Activated effector memory CD4-positive, alpha-beta T cell treated with anti-CD3 and anti-CD28 coated beads, Interleukin-2, amount 50 U/mL, for 16 hours (primary cell): ENCODE data around the gene FKBP7.
"Not testable (repeated sequence)": the region's sequence is repeated elsewhere in the genome, so short reads cannot be mapped to it uniquely, and the experiment has no call there.

ENCODE experiments used
- DNase-seq: peaks from one replicate; pipeline ENCODE4 v3.0.0-alpha.2; 2020

FKBP7 gene

GRCh38 chr2:178484245-178485041, 6.0 kb upstream of the FKBP7 start:
- no peak for DNase-seq

- no peak for DNase-seq
Measured at GRCh38 chr2:178482437-178482836, 4.0 kb upstream of the FKBP7 start.

GRCh38 chr2:178480227-178481181, 2.1 kb upstream of the FKBP7 start, which contains the start of gene PLEKHA3:
Gene PLEKHA3, plus strand, starts transcription at chr2:178480457. Its CDS starts 413 bp downstream, at chr2:178480870.
- DNase-seq, result peak; percentile 92

- no peak for DNase-seq
Measured at GRCh38 chr2:178479758-178480226, 1.4 kb upstream of the FKBP7 start.

GRCh38 chr2:178479275-178479616, 846 bp upstream of the FKBP7 start:
- DNase-seq, result no peak

- no peak for DNase-seq
Measured at GRCh38 chr2:178478130-178478438, 316 bp downstream of the FKBP7 start.

- DNase-seq, result no peak
Measured at GRCh38 chr2:178477443-178478129, 814 bp downstream of the FKBP7 start.

GRCh38 chr2:178476477-178476876, 1.9 kb downstream of the FKBP7 start:
- DNase-seq, result no peak

GRCh38 chr2:178474560-178474959, 3.8 kb downstream of the FKBP7 start:
- no peak for DNase-seq

GRCh38 chr2:178473931-178474330, 4.5 kb downstream of the FKBP7 start:
- DNase-seq, result no peak

- no peak for DNase-seq
Measured at GRCh38 chr2:178473373-178473772, 5.0 kb downstream of the FKBP7 start.

- not testable (repeated sequence) for DNase-seq
Measured at GRCh38 chr2:178471313-178471712, 7.1 kb downstream of the FKBP7 start.

GRCh38 chr2:178469219-178469849, 9.1 kb downstream of the FKBP7 start:
- no peak for DNase-seq

- no peak for DNase-seq
Measured at GRCh38 chr2:178457390-178457886, 21.0 kb downstream of the FKBP7 start.

- DNase-seq, result no peak
Measured at GRCh38 chr2:178455947-178456346, 22.5 kb downstream of the FKBP7 start.

- no peak for DNase-seq
Measured at GRCh38 chr2:178452870-178453269, 25.5 kb downstream of the FKBP7 start.

- no peak for DNase-seq
Measured at GRCh38 chr2:178452334-178452733, 26.1 kb downstream of the FKBP7 start.

- peak; percentile 98 for DNase-seq
Measured at GRCh38 chr2:178450774-178451525, 27.4 kb downstream of the FKBP7 start, which contains the start of the genes PJVK and PRKRA. Gene PJVK, plus strand, starts transcription at chr2:178451378. Its CDS starts 2,032 bp downstream, at chr2:178453410. Gene PRKRA, minus strand, starts transcription at chr2:178451175. Its CDS starts 145 bp downstream, at chr2:178451030.

- DNase-seq, result no peak
Measured at GRCh38 chr2:178450524-178450773, 28.0 kb downstream of the FKBP7 start.

- no peak for DNase-seq
Measured at GRCh38 chr2:178449700-178450523, 28.5 kb downstream of the FKBP7 start.
